KOPT-K1 (cell line): ENCODE data around the gene CYP4F3.
"Not testable (repeated sequence)": the region's sequence is repeated elsewhere in the genome, so short reads cannot be mapped to it uniquely, and the experiment has no call there.

Experiments used
- H3K27ac ChIP-seq: fragments of 200-600 bp; sonication (generic); 2 replicates; pipeline ENCODE4 v1.5.1; 2016; ENCODE audit warnings: antibody characterized with exemption, mild to moderate bottlenecking, low read depth, low read length; ENCODE audit not compliant: poor library complexity, severe bottlenecking
- H3K36me3 ChIP-seq: fragments of 200-600 bp; sonication (generic); 2 replicates; pipeline ENCODE4 v1.5.1; 2017; ENCODE audit warnings: antibody characterized with exemption, mild to moderate bottlenecking, low read length, moderate library complexity; ENCODE audit not compliant: insufficient read depth
- H3K9me3 ChIP-seq: fragments of 200-600 bp; sonication (generic); 2 replicates; pipeline ENCODE4 v1.5.1; 2017; ENCODE audit warnings: antibody characterized with exemption, low read length, mild to moderate bottlenecking; ENCODE audit not compliant: insufficient read depth, poor library complexity, severe bottlenecking

Gene CYP4F3

DNA sequence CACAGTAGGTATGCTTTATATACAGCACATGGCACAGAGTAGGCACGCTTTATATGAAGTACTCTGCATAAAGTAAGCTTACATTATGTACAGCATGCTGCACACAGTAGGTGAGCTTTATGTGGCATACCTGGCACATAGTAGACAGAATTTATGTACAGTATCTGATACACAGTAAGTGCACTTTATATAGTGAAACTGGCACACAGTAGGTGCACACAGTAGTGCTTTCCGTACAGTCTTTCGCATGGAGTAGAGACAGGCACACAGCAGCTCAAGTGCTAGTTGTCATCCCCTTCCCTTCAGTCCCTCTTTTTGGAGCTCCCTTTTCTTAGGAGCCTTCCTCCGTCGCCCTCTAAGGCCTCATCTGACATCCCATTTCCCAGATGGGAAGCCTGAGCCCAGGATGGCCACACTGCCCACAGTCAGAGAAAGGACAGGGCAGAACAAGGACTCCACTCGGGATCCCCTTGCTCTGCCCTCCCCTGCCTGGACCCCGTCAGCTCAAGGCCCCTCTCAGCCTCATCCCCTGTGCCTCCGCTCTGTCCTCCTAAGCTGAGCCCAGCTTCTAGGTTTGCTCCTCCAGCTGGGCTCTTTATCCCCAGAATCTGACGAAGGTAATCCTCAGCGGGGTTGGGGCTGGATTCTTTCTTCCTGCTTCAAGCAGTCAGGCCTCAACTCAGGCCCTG is 31.3 kb downstream of the CYP4F3 start:
- H3K9me3 ChIP-seq = no peaks in the 10 kb centered on the region

GRCh38 chr19:15672580-15673175 is 32.0 kb downstream of the CYP4F3 start, which contains the start of gene CYP4F12:
CYP4F12 (plus strand) TSS chr19:15673087; CDS start chr19:15673530, 443 bp downstream.
- H3K9me3 ChIP-seq = no peaks in the 10 kb centered on the region
- H3K36me3 ChIP-seq = no peaks in the 10 kb centered on the region
- H3K27ac ChIP-seq = no peak within 1 kb of the TSS

More for the DNA sequence above, 31.3 kb downstream of the CYP4F3 start:
- Histone ChIP-seq H3K27ac (no peak overlapping the region), H3K36me3 (no peaks in the 10 kb centered on the region)

DNA sequence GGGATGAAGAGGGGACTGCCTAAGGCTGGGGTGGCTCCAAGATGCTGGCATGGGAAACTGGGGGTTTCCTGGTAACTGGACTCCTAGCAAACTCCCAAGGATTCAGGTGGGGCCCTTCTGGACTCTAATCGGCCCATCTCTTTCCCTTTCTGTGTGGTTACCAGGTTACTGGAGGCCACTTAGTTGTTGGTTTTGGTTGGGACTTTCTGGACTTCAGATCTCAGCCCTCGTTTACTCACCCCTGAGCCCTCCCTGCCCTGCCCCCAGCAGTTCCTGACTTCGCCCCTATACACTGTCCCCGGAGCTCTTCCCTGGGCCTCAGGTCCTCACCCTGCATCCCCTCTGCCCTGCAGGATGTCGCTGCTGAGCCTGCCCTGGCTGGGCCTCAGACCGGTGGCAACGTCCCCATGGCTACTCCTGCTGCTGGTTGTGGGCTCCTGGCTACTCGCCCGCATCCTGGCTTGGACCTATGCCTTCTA is 32.5 kb downstream of the CYP4F3 start:
- Histone ChIP-seq H3K36me3 (no peaks in the 10 kb centered on the region), H3K27ac (no peak overlapping the region), H3K9me3 (no peaks in the 10 kb centered on the region)

- Histone ChIP-seq H3K36me3 (no peaks in the 10 kb centered on the region), H3K9me3 (no peaks in the 10 kb centered on the region), H3K27ac (no peak overlapping the region)
These were observed 34.9 kb downstream of the CYP4F3 start for GRCh38 chr19:15675560-15675959.

DNA sequence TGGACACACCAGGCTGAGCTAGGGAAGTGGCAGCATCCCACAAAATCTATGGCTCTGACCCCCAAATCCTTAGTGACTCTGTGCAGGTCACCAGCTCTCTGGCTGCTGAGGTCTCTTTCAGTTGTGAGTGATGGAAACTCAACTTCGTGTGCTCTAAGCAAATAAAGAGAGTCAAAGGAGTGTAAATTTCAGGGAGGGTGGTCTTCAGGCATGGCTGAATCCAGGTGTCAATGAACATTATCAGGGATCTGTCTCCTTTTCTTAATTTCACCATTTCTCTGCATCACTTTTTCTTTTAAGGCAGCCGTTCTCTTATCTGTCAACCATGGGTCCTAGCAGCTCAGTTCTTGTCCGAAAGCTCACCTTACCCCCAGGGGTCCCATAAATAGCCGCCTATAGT is 38.4 kb downstream of the CYP4F3 start:
- Histone ChIP-seq H3K36me3 (no peaks in the 10 kb centered on the region), H3K9me3 (no peaks in the 10 kb centered on the region), H3K27ac (no peak overlapping the region)

DNA sequence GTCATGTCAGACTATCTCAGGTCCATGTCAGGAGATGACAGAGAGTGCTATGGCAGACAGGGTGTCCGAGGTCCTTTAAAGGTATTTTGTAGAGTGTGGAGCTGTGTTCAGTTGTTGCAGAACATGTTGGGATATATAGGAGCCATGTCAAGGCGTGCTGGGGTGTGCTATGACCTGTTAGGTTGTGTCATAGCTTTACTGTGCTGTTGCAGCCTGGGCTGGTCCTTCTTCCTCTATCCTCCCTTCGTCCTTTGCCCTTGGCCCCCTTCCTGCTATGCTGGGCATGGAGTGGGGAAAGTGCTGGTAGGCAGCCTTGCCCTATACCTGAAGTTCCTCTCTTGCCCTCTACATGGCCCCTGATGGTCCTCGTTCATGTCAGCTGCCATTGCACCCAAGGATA is 39.2 kb downstream of the CYP4F3 start:
- not testable (repeated sequence) for H3K9me3 ChIP-seq, H3K36me3 ChIP-seq, H3K27ac ChIP-seq

DNA sequence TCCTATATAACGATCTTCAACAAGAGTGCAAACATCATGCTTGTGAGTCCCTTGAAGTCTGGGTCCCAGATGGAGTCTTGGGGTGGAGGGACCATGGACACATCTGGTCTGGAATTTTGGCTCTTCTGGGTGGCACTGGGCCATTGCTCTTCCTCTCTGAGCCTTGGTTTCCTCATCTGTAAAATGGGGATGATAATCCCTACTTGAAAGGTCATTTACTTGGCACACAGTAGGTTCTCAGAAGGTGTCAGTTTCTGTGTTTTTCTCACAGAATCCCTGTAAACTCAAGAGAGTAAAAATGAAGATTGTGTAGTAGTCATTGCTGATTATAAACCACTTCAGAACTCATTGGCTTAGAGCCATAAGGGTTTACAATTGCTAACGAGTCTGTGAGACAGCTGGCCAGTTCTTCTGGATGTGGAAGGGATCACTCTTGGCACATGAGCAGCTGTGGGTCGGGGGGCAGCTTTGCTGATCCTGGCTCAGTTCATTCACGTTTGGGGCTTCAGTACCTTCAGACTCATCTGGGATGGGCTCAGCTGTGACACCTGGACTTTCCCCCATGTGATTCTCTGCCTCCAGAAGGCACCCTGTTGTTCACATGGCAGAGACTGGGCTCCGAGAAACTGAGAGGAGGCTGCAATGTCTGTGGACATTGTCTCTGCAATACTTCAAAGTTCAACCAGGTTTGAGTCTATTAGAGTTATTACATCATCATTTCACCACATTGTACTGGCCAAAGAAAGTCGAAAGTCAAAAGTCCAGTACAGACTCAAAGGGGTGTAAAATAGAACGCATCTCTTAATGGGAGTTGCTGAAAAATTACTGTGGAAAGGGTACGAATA is 40.0 kb downstream of the CYP4F3 start:
- Histone ChIP-seq H3K27ac (no peak overlapping the region), H3K9me3 (no peaks in the 10 kb centered on the region)

GRCh38 chr19:15683411-15683810 is 42.7 kb downstream of the CYP4F3 start:
- no peak overlapping the region for H3K27ac ChIP-seq
- peaks cover 5% of the 10 kb centered on the region for H3K9me3 ChIP-seq
- H3K36me3 ChIP-seq = no peaks in the 10 kb centered on the region

More for the DNA sequence above, 40.0 kb downstream of the CYP4F3 start:
- H3K36me3 ChIP-seq = no peaks in the 10 kb centered on the region

DNA sequence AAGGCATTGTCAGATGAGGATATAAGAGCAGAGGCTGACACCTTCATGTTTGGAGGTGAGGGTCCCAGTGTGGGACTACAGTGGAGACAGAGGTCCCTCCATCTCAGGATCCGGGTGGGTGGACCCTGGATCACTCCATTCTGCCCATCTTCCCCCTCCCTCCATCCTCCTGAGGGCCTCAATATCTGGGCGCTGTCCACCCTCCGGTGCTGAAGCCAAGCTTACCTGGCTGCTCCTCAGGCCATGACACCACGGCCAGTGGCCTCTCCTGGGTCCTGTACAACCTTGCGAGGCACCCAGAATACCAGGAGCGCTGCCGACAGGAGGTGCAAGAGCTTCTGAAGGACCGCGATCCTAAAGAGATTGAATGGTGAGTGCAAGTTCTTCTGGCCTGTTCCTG is 44.1 kb downstream of the CYP4F3 start:
- Histone ChIP-seq H3K36me3 (no peaks in the 10 kb centered on the region), H3K27ac (no peak overlapping the region), H3K9me3 (peaks cover 11% of the 10 kb centered on the region)

DNA sequence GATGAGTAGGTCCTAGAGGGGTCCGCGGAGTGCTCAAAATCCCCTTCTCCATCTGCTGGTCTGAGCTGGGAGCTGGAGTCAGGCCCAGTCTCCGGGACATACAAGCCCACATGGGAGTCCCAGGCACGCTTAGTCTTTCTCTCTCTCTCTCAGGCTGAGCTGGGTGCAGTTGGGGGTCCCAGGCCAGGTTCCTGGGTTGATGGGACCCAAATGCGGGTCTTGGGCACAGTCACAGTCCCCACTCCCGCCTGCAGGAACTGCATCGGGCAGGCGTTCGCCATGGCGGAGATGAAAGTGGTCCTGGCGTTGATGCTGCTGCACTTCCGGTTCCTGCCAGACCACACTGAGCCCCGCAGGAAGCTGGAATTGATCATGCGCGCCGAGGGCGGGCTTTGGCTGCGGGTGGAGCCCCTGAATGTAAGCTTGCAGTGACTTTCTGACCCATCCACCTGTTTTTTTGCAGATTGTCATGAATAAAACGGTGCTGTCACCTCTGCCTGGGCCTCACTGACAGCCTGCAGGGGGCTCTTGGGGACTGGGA is 56.0 kb downstream of the CYP4F3 start:
- Histone ChIP-seq H3K27ac (no peak overlapping the region), H3K9me3 (peaks cover 4% of the 10 kb centered on the region), H3K36me3 (no peaks in the 10 kb centered on the region)

GRCh38 chr19:15701757-15702533 is 61.2 kb downstream of the CYP4F3 start:
- Histone ChIP-seq H3K27ac (no peak overlapping the region), H3K9me3 (no peaks in the 10 kb centered on the region), H3K36me3 (no peaks in the 10 kb centered on the region)

DNA sequence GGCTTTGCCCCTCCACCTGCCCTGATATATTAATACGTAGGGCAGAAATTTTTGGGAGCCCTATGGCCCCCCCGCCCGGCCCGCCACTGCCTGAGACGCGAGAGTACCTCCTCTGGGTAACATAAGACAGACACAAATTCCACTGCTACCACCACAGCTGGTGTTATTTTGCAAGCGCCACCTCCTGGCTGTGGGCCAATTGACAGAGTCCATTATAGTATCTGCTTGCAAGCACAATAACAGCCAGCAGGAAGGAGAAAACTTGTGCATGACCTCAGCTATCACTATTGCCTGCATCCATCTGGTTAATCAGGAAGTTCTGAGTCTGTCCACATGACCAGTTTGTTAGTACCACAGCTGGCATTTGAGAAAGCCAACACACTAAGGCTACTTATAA is 61.8 kb downstream of the CYP4F3 start:
- Histone ChIP-seq H3K9me3 (no peaks in the 10 kb centered on the region), H3K36me3 (no peaks in the 10 kb centered on the region), H3K27ac (no peak overlapping the region)
